Cardiac fibroblast (primary cell): ENCODE measurements around the gene EFL1.
"Not testable (repeated sequence)": the region's sequence is repeated elsewhere in the genome, so short reads cannot be mapped to it uniquely, and the experiment has no call there.

Experiments used
- DNase-seq, 2 donors: peaks; one replicate each; pipeline versions ENCODE4 v3.0.0 to v3.0.0-alpha.2; 2010; ENCODE audit warnings: low read depth in 2 of 2
- H3K4me3 ChIP-seq, 2 donors: replicated peaks in 1 of 2; 1 replicate in 1 of 2; 2 replicates in 1 of 2; pipeline ENCODE4 v1.5.1; 2011; ENCODE audit warnings: low read depth in 2 of 2, low read length in 2 of 2, mild to moderate bottlenecking in 2 of 2, moderate library complexity in 1 of 2
- TF ChIP-seq, protein P1 (sequence below): IDR thresholded peaks from one replicate; pipeline ENCODE4 v1.5.1; 2011; ENCODE audit warnings: low read depth, mild to moderate bottlenecking, low read length, inconsistent platforms

Gene EFL1

DNA sequence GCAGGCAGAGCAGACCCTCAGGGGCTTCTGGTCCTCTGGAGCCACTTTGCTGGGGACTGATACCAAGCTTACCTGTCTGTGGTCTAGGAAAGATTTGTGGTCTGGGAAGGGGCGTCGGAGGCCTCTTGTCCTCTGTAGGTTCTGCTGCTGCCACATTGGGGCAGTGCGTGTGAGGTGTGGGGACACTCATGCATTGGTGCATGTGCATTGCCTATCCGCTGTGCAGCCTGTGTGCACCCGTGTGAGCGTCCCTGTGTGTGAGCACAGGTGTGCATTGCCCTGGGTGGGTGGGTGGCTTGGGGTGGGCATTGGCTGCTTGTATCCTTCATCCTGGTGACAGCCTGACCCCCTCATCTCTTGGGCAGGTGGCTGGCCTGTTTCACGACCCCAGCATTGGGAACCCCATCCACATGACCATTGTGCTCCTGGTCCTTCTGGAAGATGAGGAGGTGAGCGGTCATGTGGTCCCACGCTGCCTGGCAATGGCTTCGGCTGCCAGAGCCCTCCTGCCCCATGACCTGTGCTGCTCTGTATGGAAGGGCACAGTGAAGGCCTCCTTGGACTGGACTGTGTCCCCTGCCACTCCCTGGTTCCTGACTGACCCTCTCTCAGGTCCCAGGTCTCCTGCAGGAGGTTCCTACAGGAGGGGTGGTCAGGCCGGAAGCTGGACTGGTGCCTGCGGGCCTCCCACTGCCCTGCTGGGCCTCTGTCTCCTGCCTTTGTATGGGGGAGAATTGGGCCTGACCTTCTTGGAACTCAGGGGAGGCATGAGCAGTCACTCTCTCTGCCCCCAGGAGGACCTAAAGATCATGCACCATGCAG lies 41.6 kb upstream of the EFL1 start:
- TF ChIP-seq, protein P1, sequence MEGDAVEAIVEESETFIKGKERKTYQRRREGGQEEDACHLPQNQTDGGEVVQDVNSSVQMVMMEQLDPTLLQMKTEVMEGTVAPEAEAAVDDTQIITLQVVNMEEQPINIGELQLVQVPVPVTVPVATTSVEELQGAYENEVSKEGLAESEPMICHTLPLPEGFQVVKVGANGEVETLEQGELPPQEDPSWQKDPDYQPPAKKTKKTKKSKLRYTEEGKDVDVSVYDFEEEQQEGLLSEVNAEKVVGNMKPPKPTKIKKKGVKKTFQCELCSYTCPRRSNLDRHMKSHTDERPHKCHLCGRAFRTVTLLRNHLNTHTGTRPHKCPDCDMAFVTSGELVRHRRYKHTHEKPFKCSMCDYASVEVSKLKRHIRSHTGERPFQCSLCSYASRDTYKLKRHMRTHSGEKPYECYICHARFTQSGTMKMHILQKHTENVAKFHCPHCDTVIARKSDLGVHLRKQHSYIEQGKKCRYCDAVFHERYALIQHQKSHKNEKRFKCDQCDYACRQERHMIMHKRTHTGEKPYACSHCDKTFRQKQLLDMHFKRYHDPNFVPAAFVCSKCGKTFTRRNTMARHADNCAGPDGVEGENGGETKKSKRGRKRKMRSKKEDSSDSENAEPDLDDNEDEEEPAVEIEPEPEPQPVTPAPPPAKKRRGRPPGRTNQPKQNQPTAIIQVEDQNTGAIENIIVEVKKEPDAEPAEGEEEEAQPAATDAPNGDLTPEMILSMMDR = no peak
- no peak for DNase-seq
- H3K4me3 ChIP-seq = no peak overlapping the region

DNA sequence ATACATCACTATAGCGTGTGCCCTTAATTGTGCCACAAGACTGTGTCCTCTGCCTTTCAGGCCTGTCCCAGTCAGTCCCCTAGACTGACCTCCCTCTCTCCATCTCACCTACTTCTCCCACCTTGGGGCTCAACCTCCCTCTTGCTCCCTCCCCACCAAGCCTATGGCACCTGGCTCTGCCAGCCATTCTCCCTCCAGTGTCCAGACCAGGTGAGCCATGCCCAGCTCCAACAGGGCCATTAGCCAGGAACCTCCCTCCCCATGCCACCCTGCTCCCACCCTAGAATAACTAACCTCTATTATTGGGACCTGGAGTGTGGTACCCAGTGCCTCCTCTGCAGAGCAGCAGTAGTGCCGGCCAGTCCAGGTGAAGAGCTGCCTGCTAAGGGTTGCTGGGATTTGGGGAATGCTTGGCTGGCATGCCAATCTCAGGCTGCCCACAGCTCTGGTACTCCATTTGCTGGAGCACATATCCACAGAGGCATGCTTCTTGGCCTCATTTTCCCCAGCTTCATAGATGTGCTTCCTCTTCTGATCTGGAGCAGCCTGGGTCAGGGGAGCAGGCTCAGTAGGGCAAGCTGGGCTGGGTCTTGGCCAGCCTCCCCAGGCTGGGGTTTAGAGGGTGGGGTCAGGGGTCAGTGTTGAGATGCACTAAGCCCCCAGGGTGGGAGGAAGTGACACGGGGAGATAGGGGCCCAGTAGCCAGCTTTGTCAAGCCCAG lies 38.9 kb upstream of the EFL1 start:
- TF ChIP-seq, protein P1 = no peak
- H3K4me3 ChIP-seq = no peak overlapping the region
- DNase-seq = no peak

DNA sequence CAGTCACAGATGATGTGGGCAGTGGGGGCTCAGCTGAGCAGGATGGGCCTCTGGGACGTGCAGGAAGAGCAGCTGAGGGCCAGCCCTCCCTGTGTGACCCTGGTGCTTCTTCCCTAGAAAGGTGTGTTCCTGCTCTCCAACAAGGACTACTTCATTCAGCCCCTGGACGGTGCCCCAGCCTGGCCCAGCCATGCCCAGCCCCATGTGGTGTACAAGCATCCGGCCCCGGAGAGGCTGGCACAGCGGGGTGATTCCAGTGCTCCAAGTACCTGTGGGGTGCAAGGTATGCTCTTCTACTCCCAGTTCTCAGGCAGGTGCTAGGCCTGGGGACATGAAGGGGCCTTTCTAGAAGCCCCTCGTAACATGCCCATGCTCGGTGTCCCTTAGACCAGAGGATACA lies 38.3 kb upstream of the EFL1 start:
- DNase-seq = no peak
- TF ChIP-seq, protein P1 = no peak
- no peak overlapping the region for H3K4me3 ChIP-seq

DNA sequence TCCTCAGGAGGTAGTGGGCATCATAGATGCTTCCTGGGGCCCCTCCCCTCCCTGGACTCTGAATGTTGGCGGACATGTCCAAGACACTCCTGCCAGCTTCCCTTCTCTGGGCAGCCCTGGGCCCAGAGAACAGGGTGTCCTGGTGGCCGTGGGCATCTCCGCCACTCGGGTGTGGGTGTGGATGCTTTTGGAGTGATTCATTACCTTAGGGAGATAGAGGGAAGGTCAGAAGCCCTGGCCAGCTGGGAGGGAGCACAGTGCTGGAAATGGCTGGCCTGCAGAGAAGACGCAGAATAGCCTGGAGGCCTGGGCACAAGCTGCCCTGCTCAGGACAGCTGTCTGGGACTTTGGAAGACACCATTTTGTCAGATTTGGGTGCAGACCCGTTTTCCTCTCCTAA lies 37.8 kb upstream of the EFL1 start:
- not testable (repeated sequence) for H3K4me3 ChIP-seq
- peak; percentile 24 for DNase-seq

DNA sequence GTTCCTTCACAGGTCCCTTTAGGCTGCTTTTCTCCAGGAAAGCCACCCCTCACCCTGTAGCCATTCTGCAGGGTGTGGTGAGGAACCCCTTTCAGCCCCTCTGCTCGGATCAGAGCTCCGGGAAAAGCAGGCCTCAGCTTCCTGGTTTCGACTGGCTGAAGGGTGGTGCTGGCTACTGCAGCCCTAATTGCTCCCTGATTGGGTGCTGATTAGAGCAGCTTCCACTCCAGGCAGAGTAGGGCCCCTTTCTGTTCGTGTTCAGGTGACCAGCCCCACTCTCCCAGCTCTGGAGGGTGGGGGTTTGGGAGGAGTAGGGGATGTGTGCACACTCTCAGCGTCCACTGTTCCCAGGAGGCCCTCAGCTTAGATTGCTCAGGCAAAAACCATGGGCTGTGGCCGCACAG lies 37.0 kb upstream of the EFL1 start:
- DNase-seq, H3K4me3 ChIP-seq: not testable (repeated sequence)

DNA sequence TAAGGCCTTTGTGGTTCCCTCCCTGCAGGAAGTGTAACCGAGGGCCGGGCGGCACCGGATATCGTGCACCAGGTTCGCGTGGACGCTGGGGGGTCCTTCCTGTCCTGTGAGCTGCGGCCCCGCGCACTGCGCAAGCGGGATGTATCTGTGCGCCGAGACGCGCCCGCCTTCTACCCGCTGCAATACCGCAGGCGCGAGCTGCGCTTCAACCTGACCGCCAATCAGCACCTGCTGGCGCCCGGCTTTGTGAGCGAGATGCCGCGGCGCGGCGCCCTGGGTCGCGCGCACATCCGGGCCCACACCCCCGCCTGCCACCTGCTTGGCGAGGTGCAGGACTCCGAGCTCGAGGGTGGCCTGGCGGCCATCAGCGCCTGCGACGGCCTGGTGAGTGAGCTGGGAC lies 36.0 kb upstream of the EFL1 start:
- no peak for DNase-seq
- TF ChIP-seq, protein P1 = no peak
- no peak overlapping the region for H3K4me3 ChIP-seq

DNA sequence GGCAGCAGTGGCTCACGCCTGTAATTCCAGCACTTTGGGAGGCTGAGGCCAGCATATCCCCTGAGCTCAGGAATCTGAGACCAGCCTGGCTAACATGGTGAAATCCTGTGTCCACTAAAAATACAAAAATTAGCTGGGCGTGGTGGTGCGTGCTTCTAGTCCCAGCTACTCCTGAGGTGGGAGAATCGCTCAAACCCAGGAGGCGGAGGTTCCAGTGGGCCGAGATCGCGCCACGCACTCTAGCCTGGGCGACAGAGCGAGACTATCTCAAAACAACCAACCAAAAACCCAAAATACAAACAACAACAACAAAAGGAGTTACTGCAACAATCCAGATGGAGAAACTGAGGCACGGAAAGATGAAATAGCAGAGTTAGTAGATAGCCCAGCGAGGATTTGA lies 35.5 kb upstream of the EFL1 start:
- TF ChIP-seq, protein P1 = no peak
- DNase-seq = no peak
- H3K4me3 ChIP-seq = no peak overlapping the region
